Inflammatory macrophage treated with lipopolysaccharide for 4 hours (primary cell): ENCODE data around the gene FOXO3.
"Not testable (repeated sequence)": the region's sequence is repeated elsewhere in the genome, so short reads cannot be mapped to it uniquely, and the experiment has no call there.

ENCODE experiments used
- DNase-seq: peaks from one replicate; pipeline ENCODE4 v3.0.0-alpha.2; 2020

Gene FOXO3

GRCh38 chr6:108663494-108664064 is 102.9 kb downstream of the FOXO3 start:
- not testable (repeated sequence) for DNase-seq

- no peak for DNase-seq
These were observed 104.9 kb downstream of the FOXO3 start for GRCh38 chr6:108665495-108666196.

DNA sequence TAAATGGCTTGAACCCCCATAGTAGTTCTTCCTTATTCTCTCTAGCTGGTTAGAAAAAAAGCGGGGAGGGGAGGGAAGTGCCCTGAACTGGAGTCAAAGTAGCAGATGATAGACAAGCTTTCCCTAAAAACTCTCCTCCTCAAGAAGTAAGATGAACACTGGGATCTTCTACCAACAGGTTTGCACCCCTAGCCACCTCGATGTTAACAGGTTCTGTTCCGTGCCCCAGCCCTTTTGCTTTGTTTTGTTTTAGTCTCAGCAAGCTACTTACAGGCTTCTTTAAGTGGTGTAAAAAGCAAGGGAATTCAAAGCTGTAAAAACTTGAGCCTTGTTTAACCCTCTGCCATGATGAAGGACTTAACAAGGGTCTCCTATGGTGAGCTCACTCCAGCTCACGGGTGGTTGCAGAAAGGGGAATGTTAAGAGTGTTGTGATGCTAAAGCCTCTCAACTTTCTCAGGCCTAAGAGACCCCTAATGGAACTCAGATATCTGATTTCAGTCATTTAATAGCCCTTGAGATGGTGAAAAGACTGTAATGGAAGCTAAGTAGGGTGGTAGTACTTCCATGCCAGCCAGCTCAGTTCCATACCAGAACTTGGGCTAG is 106.0 kb downstream of the FOXO3 start:
- no peak for DNase-seq

DNA sequence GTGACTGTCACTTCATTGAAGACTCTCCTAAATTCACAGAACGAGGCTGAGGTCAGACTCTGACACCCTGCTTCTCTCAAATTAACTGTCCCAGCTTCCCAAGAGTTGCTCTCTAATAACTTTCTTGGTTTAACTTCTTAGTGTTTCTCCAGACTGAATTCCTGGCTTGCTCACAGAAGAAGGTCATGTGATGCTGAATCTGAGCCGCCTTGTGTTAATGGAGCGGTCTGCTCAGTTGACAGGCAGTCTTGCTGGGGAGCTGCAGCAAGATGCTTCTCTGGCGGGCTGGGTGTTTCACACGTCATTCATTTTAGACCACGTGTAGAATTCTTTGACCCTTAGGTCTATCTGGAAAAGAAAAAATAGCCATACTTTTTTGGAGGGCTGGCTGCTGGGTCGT is 107.3 kb downstream of the FOXO3 start:
- no peak for DNase-seq

GRCh38 chr6:108669673-108670072 is 109.0 kb downstream of the FOXO3 start:
- DNase-seq = no peak

GRCh38 chr6:108671175-108671574 is 110.5 kb downstream of the FOXO3 start:
- DNase-seq = no peak

- no peak for DNase-seq
These were observed 111.1 kb downstream of the FOXO3 start for GRCh38 chr6:108671790-108672189.

DNA sequence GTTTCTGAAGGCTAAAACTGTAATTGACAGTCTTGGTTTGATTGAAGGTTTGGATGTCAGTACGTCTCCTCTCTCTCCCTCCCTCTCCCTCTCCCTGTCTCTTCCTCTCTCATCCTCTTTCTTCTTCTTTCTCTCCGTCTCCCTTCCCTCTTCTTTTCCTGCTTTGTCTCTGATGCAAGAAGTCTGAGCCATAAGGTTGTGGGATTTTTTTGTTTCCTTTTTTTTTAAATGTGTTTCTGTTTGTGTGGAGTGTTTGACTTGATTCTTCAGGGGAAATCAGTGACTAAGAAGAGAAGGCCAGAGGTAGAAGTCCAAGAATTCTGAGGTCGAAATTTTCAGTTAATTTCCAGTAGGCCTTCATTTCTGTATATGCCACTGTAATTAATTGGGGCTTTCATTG is 111.9 kb downstream of the FOXO3 start:
- peak; percentile 51 for DNase-seq

DNA sequence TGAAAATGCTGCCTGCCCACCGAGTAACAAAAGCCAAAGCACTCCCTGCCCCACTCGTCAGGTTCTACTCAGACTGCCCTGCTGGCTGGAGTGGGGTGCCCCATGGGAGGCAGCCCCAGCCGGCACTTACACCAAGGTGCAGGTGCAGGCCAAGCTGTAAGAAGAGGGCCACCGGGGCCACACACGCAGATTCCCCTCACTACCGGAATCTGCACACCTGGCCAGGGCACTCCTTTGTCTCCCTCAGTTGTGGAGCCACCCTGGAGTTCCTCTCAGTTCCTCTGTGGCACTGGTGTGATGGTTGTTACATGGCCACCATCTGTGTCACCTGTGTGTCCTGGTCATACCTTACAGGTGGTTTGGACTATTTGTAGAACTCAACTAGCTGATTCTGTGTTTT is 112.4 kb downstream of the FOXO3 start:
- DNase-seq = no peak

- DNase-seq = no peak
These were observed 112.9 kb downstream of the FOXO3 start for GRCh38 chr6:108673602-108674001.

DNA sequence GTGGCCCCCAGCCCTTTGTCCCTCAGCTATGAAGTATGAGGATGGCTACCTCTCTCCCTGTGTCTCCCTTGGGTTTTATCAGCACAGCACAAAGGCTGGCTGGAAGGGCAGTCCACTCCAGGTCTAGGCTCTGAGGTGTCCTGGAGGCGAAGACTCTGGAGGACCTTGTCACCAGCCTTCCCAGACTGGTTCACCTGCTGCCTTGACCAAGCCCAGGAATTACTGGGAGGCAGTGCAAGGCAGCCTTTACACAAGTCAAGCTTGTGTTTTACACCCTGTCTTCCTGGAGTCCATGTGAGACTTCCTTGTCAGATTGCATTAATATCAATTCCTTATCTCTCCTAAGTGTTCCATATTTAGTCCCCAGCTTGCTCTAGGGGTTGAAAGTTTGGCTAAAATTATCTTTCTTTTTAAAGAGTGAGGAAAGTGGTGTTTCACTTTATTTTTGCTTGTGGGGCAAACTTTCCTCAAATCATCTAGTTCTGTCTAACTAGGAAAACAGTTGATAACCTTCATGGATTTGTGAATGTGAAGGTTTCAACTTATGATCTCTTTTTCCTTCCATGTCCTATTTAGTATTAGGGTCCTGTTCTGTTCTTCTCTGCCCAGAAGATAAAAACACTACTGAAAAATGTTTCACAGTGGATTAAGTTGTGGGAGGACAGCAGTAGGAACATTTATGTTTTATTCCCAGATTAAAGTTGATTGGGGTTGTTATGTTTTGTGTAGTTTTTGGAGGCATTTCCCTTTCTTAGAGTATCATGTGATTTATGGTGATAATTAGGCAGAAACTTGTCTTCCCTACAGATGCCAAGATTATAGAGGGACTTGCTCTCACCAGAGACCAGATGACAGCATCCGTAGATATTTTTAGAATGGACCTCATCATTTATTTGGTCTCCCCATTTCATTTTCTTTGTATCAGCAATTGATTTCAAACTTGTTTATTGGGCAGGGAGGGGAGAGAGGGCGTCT is 114.8 kb downstream of the FOXO3 start:
- no peak for DNase-seq

DNA sequence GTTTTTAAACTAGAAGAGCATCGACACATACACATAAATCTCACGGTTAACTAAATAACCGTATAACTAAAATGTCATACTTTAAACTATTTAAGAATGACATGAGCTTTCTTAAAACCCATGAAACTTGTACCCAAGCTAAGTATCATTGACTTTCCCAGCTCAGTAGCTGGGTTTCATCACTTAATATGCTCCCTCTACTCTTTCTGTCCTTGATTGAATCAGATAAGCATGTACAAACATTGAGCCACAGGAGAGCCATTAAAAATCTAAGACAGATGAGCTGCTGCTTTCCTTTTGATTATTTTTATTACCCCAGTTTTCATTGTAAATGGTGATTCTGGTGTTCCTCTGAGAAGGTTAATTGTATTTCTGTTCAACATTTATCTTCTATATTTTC is 115.8 kb downstream of the FOXO3 start:
- DNase-seq = no peak

DNA sequence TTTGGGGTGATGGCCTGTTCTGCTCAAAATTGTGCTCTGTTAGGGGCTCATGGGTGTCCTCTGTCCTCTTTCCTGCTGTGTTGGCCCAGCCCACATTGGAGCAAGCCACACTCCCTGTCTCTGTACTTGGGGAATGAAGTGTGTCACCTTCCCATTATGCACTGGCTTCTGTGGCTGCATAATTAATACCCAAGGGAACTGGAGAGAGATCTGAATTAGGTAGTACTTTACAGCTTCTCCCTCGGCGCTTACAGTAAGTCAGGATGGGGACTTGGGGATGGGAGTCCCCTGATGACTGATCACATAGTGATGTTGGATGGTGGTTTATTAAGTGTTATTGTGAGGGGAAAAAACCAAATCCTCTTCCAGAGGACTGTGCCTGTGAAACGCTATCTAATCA is 116.6 kb downstream of the FOXO3 start:
- no peak for DNase-seq

DNA sequence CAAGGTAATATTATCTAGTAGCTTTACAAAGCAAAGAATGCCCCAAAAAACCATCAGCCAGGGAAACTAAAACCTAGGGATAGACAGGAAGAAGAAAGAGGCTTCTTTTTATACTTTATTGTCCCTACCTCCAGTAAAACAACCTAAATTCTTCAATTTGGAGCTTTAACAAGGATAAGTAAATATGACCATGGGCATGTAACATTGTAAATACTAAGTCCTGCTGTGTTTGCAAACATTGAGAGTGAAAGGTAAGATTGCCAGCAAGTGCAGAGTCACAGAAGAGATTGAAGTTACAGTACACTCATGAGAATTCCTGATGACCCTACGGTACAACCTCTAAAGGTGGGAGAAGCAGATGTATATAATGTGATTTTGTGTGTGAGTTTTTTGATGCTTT is 117.2 kb downstream of the FOXO3 start:
- no peak for DNase-seq

GRCh38 chr6:108680314-108680713 is 119.6 kb downstream of the FOXO3 start:
- not testable (repeated sequence) for DNase-seq

- DNase-seq = not testable (repeated sequence)
These were observed 121.0 kb downstream of the FOXO3 start for GRCh38 chr6:108681721-108682120.

DNA sequence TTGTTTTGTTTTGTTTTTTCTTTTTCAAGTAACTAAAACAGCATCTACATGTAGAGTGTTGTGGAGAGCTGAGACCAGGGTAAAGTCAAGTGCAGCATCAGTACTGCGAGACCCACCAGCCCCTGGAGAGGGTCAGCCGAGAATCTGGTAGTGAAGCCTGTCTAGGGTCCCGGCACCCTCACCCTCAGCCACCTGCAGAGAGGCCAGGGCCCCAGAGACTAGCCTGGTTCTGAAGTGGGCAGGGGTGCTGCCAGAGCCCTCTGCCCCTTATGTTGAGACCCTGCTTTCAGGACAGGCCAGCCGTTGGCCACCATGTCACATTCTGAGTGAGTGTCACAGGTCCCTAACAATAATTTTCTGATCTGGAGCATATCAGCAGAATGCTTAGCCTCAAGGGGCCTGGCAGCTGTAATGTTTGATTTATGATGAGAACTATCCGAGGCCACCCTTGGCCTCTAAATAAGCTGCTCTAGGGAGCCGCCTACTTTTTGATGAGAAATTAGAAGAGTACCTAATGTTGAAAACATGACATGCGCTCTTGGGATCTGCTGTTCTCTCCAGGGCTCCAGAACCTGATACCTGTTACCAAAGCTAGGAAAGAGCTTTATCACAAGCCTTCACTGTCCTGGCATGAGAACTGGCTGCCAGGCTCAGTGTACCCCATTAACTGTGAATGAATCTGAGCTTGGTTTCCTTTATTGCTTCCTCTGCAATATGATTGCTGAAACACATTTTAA is 121.8 kb downstream of the FOXO3 start:
- not testable (repeated sequence) for DNase-seq

DNA sequence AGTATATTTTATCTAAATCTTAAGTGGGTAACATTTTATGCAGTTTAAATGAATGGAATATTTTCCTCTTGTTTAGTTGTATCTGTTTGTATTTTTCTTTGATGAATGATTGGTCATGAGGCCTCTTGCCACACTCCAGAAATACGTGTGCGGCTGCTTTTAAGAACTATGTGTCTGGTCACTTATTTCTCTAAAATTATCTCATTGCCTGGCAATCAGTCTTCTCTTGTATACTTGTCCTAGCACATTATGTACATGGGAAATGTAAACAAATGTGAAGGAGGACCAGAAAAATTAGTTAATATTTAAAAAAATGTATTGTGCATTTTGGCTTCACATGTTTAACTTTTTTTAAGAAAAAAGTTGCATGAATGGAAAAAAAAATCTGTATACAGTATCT is 123.3 kb downstream of the FOXO3 start:
- DNase-seq = not testable (repeated sequence)

DNA sequence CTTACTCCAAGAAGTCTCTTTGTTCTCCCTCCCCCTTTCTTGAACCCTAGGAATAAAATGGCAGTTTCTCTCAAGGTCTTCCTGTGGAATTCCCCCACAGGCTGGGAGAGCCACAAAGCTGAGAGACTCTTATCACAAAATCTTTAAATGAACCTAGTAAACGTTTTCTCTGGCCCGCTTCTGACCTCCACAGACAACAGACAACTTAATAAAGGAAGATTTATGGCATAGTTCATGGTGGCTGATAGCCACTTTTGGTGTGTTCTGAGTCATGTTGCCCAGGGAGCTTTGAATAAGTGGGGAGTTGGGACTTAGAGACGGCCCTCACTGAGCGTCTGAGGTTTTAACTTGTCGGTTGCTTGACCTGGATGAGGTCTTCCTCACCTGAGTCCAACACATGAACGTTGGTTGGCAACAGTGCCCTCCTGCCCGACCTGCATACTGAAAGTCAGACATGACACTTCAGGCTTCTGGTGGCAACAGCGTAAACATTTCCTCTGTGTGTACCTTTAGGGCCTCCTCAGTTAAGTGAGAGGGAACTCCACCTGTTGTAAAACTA is 124.1 kb downstream of the FOXO3 start:
- DNase-seq = no peak

DNA sequence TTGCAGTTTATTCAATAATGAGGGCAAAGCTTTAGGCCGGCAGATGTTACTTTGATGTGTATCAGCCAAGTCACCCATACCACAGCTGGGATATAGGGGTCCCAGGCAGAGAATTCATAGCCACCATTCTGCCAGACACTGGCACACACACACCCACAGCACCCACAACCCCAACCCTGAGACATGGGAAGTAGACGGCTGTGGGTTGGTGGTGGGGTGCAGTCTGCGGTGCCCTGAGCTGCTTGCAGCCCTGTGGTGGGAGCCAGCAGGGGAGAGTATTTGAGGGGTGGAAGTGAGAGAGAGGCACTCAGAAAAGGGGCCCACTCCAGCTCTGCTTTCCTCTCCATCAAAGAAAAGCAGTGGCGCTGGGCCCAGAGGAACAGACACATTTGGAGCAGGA is 125.3 kb downstream of the FOXO3 start:
- DNase-seq = no peak

- DNase-seq = no peak
These were observed 126.2 kb downstream of the FOXO3 start for GRCh38 chr6:108686896-108687295.

DNA sequence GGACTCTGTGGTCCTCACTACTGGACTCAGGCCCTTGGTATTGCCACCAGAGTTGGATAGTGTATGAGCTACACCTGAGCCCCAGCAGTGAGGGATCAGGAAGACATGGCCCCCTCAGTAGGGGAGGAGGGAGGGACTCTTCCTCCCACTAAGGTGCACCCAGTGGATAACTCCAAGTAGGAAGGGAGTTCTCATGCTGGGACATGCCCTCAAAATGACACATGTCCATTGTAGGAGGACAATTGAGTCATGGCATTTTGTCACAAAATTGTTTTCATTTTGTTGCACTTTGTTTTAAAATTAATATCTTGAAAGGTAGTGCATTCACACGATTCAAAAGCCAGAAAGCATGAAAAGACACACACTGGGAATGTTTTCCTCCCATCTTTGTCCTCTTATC is 127.2 kb downstream of the FOXO3 start:
- DNase-seq = no peak
